ENCODE results near the gene GALNT18. TPM values are rescaled to one million over a fixed set of nuclear protein-coding genes. Genes with fewer than 3 reads are reported as not detected.

The GALNT18 gene
- total RNA-seq, 1 experiment from 2014 or later = 9.2 TPM

GRCh38 chr11:11430431-11430830 is 191.4 kb downstream of the GALNT18 start:
- no peak overlapping the region for H3K27ac Mint-ChIP-seq (ENCODE audit: unreplicated experiment)
- CTCF ChIA-PET = no interaction called here
- no peaks in the 10 kb centered on the region for H3K9me3 Mint-ChIP-seq (ENCODE audit: low read depth, unreplicated experiment)
- intact Hi-C loops (cut with micrococcal nuclease; ENCODE audit: unreplicated experiment) = no loop called here
- TF ChIP-seq CTCF (IDR thresholded peaks at IDR 0.05; ENCODE audit: unreplicated experiment) = no peak
- BruUV-seq (replicated peaks) = no TSS peak
- no peaks in the 10 kb centered on the region for H3K4me1 Mint-ChIP-seq (ENCODE audit: low read depth, unreplicated experiment)
- H3K4me3 Mint-ChIP-seq (ENCODE audit: low read depth, unreplicated experiment) = no peak overlapping the region
- no peaks in the 10 kb centered on the region for H3K36me3 Mint-ChIP-seq (ENCODE audit: insufficient read depth, unreplicated experiment)
- no peak for DNase-seq
- no peaks in the 10 kb centered on the region for H3K27me3 Mint-ChIP-seq (ENCODE audit: unreplicated experiment)

DNA sequence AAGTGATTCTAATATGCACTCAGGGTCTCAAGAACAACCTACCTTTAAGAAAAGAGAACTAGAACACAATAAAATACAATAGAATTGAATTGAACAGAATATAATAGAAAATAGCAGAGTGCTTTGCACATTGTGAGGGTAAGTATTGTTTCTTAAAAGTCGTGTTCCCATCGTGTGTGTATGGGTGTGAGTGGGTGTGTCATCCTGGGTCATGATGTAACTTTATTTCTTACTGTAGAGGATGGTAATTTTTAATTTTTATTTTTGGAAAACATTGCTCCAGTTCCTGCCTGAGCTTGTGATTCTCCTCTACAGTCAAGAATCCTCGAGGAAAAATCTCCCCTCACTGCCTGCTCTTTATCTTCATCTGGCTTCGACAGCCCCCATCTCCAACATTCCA is 193.1 kb downstream of the GALNT18 start:
- no peak for DNase-seq
- BruUV-seq (replicated peaks) = no TSS peak
- Mint-ChIP-seq H3K27me3 (ENCODE audit: unreplicated experiment) (no peaks in the 10 kb centered on the region), H3K36me3 (ENCODE audit: insufficient read depth, unreplicated experiment) (no peaks in the 10 kb centered on the region), H3K4me1 (ENCODE audit: low read depth, unreplicated experiment) (peaks cover under 1% of the 10 kb centered on the region), H3K4me3 (ENCODE audit: low read depth, unreplicated experiment) (no peak overlapping the region), H3K9me3 (ENCODE audit: low read depth, unreplicated experiment) (no peaks in the 10 kb centered on the region), H3K27ac (ENCODE audit: unreplicated experiment) (no peak overlapping the region)
- TF ChIP-seq CTCF (IDR thresholded peaks at IDR 0.05; ENCODE audit: unreplicated experiment) = no peak
- intact Hi-C loops (cut with micrococcal nuclease; ENCODE audit: unreplicated experiment) = no loop called here
- CTCF ChIA-PET = no interaction called here

DNA sequence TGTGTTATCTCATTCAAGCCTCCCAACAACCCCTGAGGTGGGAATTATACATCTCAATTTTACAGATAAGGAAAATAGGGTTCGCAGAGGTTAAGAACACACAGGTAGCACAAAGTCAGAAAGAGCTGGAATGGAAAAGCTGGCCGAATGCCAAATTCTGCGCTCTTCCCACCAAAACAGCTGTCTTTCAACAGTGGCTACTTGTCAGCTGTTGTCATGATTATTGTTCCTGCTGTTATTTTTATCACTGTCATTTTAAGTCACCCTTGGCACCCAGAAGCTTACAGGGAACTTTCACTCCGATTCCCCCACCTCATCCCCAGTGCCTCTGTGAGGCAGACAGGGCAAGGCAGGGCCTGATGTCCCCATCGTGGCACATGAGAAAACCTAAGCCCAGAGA is 194.3 kb downstream of the GALNT18 start:
- no TSS peak for BruUV-seq (replicated peaks)
- intact Hi-C loops (cut with micrococcal nuclease; ENCODE audit: unreplicated experiment) = no loop called here
- Mint-ChIP-seq H3K4me1 (ENCODE audit: low read depth, unreplicated experiment) (peaks cover 12% of the 10 kb centered on the region), H3K4me3 (ENCODE audit: low read depth, unreplicated experiment) (no peak overlapping the region), H3K36me3 (ENCODE audit: insufficient read depth, unreplicated experiment) (no peaks in the 10 kb centered on the region), H3K27me3 (ENCODE audit: unreplicated experiment) (no peaks in the 10 kb centered on the region), H3K27ac (ENCODE audit: unreplicated experiment) (no peak overlapping the region), H3K9me3 (ENCODE audit: low read depth, unreplicated experiment) (no peaks in the 10 kb centered on the region)
- TF ChIP-seq CTCF (IDR thresholded peaks at IDR 0.05; ENCODE audit: unreplicated experiment) = no peak
- DNase-seq = no peak
- CTCF ChIA-PET = no interaction called here

DNA sequence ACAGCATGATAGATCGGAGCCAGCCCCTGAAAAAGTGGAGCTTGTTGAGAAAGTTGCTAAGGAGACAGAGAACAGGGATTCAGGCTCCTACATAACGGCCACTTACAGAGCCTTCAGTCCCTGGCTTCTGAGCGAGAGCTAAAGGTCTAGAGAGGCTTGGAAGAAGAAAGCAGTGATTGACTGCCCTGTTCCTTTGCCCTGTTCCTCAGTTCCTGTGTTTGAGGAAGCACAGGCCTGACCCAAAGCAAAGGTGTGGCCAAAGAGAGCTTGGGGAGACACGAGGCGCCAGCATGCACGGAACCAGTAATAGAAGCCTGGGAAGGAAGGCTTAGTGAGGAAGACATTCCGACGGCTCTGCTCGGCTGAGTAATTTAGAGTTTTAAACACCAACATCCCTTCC is 194.7 kb downstream of the GALNT18 start:
- Mint-ChIP-seq H3K4me3 (ENCODE audit: low read depth, unreplicated experiment) (no peak overlapping the region), H3K27ac (ENCODE audit: unreplicated experiment) (no peak overlapping the region), H3K27me3 (ENCODE audit: unreplicated experiment) (no peaks in the 10 kb centered on the region), H3K4me1 (ENCODE audit: low read depth, unreplicated experiment) (peaks cover 16% of the 10 kb centered on the region), H3K9me3 (ENCODE audit: low read depth, unreplicated experiment) (no peaks in the 10 kb centered on the region), H3K36me3 (ENCODE audit: insufficient read depth, unreplicated experiment) (no peaks in the 10 kb centered on the region)
- CTCF ChIA-PET = no interaction called here
- no TSS peak for BruUV-seq (replicated peaks)
- intact Hi-C loops (cut with micrococcal nuclease; ENCODE audit: unreplicated experiment) = no loop called here
- no peak for TF ChIP-seq CTCF (IDR thresholded peaks at IDR 0.05; ENCODE audit: unreplicated experiment)
- DNase-seq = no peak

Data from Calu3 (cell line).